ENCODE measurements around the gene IVL. TPM values are rescaled to one million over a fixed set of nuclear protein-coding genes. Genes with fewer than 3 reads are reported as not detected.

IVL gene
- total RNA-seq, 4 donors from 2014 or later: not detected

DNA sequence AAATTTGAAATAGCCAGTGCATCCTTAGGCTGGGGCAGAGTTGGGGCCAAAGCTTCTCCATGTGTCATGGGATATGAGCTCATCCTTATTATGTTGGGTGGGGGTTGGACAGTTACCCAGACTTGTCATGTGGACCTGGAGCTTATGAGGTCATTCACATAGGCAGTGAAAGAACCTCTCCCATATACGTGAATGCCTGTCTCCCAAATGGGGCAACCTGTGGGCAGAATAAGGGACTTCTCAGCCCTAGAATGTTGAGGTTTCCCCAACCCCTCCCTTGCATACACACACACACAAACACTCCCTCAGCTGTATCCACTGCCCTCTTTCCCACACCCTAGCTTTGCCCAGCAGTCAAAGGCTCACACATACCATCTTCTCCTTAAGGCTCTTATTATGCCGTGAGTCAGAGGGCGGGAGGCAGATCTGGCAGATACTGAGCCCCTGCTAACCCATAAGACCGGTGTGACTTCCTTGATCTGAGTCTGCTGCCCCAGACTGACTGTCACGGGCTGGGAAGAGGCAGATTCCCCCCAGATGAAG is 2.3 kb upstream of the IVL start:
- no peak for ATAC-seq (ENCODE audit: low FRiP score)

DNA sequence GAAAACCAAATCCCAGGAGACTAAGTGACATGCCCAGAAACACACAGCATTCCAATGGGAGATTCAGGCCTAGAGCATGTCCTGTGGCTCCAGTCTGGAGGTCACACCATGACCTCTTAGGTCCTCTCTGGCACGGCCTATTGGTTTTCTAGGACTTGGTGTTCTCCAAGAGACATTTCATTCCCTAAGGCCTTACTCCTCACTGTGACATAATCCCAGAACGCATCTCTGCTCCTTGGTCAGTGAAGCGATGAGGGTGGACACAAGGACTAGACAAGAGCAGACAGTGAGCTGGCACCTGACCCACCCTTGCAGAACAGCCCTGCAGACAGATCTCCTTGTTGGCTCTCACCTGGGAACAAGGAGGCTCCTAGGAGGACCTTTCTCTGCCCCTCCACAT is 860 bp downstream of the IVL start:
- ATAC-seq (ENCODE audit: low FRiP score) (no peak), DNase-seq (ENCODE audit: low spot score) (no peak)
- TF ChIP-seq, protein P1, sequence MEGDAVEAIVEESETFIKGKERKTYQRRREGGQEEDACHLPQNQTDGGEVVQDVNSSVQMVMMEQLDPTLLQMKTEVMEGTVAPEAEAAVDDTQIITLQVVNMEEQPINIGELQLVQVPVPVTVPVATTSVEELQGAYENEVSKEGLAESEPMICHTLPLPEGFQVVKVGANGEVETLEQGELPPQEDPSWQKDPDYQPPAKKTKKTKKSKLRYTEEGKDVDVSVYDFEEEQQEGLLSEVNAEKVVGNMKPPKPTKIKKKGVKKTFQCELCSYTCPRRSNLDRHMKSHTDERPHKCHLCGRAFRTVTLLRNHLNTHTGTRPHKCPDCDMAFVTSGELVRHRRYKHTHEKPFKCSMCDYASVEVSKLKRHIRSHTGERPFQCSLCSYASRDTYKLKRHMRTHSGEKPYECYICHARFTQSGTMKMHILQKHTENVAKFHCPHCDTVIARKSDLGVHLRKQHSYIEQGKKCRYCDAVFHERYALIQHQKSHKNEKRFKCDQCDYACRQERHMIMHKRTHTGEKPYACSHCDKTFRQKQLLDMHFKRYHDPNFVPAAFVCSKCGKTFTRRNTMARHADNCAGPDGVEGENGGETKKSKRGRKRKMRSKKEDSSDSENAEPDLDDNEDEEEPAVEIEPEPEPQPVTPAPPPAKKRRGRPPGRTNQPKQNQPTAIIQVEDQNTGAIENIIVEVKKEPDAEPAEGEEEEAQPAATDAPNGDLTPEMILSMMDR (IDR thresholded peaks at IDR 0.05): no peak

More for the DNA sequence above, 2.3 kb upstream of the IVL start:
- no peak for DNase-seq (ENCODE audit: low spot score)
- TF ChIP-seq, protein P1 (IDR thresholded peaks at IDR 0.05): no peak

DNA sequence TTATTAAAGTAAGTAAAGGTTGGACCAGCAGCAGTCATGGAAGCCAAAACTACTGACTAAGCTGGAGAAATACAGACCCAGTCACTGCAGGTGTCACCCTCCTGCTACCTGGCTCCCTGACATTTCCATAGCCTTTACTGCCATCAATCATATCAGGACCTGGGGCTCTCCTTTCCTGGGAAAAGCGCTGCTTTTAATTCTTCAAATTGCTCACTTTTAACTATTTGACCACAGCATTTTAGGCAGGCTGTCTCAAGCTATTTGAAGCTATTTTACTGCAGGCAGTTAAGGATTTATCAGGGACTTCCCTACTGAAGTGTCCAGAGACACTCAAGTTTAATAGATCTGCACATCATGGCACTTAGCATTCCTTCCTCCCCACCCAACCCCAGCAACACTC is 4.1 kb downstream of the IVL start:
- no peak for ATAC-seq (ENCODE audit: low FRiP score)
- no peak for DNase-seq (ENCODE audit: low spot score)
- TF ChIP-seq, protein P1 (IDR thresholded peaks at IDR 0.05): no peak

DNA sequence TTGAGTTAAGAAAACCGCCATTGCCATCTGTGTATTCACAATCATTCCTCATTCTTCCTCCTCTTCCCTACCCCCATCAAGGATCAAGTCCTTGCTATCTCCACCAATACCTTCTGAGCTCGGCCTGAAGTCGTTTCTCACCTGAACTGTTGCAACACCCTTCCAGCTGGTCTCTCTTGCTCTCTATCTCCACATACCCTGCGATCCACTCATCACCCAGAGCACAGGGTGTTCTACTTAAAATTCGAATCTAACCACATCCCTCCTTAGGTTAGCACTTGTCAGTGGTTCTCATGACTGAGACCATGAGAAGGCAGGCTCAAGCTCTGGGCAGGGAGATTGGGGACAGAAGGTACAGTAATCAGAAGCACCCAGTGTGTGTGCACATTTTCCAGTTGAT is 4.6 kb downstream of the IVL start:
- ATAC-seq (ENCODE audit: low FRiP score): no peak
- TF ChIP-seq, protein P1 (IDR thresholded peaks at IDR 0.05): no peak
- no peak for DNase-seq (ENCODE audit: low spot score)

DNA sequence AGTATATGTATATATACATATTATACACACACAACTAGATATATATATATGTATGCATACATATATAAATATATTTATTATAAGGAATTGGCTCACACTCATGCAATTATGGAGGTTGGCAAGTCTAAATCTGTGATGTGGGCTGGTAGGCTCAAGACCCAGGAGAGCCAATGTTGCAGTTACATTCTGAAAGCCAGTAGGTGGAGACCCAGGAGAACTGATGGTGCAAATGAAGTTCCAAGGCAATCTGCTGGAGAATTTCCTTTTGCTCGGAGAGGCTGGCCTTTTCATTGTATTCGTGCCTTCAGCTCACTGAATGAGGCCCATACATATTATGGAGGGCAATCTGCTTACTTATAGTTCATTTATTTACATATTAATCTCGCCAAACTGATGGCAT is 9.4 kb downstream of the IVL start:
- ATAC-seq (ENCODE audit: low FRiP score) (no peak), DNase-seq (ENCODE audit: low spot score) (no peak)
- TF ChIP-seq, protein P1 (IDR thresholded peaks at IDR 0.05): no peak

DNA sequence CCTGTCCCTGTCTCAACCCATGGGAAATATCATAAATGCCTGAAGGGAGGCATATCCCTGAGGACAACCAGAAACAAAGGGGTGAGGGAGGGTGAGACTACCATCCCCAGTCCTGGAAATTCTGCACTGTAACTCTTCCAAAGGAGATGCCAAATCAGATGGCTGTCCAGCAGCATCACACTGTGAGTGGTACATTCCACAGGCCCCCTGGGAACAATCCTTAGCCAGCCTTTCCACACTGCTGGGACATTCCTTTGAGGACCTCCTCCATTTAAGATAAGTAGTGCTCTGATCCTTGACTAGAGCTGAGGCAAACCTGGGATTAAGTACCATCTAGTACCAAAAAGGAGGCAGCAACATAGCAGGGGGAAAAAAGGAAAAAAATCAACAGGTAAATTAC is 10.7 kb downstream of the IVL start:
- DNase-seq (ENCODE audit: low spot score) (no peak), ATAC-seq (ENCODE audit: low FRiP score) (no peak)
- TF ChIP-seq, protein P1 (IDR thresholded peaks at IDR 0.05): no peak

DNA sequence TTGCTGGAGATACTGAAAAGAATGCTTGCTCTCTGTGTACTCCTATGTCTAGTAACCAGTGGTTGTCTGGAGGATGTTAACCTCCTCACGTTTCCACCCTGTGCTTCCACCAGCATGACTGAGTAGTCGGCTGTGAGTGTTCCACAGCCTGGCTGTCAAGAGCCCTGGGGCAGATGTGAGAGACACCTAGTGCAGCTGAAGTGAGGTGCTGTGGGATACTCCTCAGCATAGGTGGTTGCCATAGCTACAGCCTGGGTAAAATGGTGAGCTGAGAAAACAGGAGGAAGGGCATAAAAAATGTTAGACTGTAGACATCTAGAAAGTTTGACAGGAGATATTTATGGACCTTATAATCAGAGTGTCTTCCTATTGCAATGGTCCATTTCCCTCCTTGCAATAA is 15.8 kb downstream of the IVL start:
- DNase-seq (ENCODE audit: low spot score): no peak
- TF ChIP-seq, protein P1 (IDR thresholded peaks at IDR 0.05): no peak
- ATAC-seq (ENCODE audit: low FRiP score): no peak

Data from omental fat pad (tissue), 4 donors.